Embryonic facial prominence (tissue), 1 donor: ENCODE results near the gene ACTN1.
"Not testable (repeated sequence)": the region's sequence is repeated elsewhere in the genome, so short reads cannot be mapped to it uniquely, and the experiment has no call there.

Source experiments
- DNase-seq: peaks from one replicate; pipeline ENCODE4 v3.0.0-alpha.2; 2016; ENCODE audit errors: extremely low spot score

The ACTN1 gene

GRCh38 chr14:68979021-68979721 lies at the start of gene ACTN1:
TSS of gene ACTN1 (minus strand) at chr14:68979302. CDS start at chr14:68979056, 246 bp downstream.
- peak; percentile 84 for DNase-seq

- DNase-seq: no peak
Measured at GRCh38 chr14:69027242-69027913, 48.3 kb upstream of the ACTN1 start.

GRCh38 chr14:69023035-69023434 lies 43.9 kb upstream of the ACTN1 start:
- DNase-seq: no peak

- not testable (repeated sequence) for DNase-seq
Measured at GRCh38 chr14:69022093-69022492, 43.0 kb upstream of the ACTN1 start.

- no peak for DNase-seq
Measured at GRCh38 chr14:69017706-69018105, 38.6 kb upstream of the ACTN1 start.

- DNase-seq: no peak
Measured at GRCh38 chr14:69014829-69015259, 35.7 kb upstream of the ACTN1 start.

GRCh38 chr14:69013943-69014782 lies 35.1 kb upstream of the ACTN1 start:
- DNase-seq: no peak

GRCh38 chr14:69012256-69012953 lies 33.3 kb upstream of the ACTN1 start:
- no peak for DNase-seq

GRCh38 chr14:69010648-69011047 lies 31.5 kb upstream of the ACTN1 start:
- DNase-seq: no peak

GRCh38 chr14:69008421-69008884 lies 29.4 kb upstream of the ACTN1 start:
- DNase-seq: peak; percentile 58

- no peak for DNase-seq
Measured at GRCh38 chr14:69006346-69006745, 27.2 kb upstream of the ACTN1 start.

- no peak for DNase-seq
Measured at GRCh38 chr14:69005432-69006148, 26.5 kb upstream of the ACTN1 start.

GRCh38 chr14:69004731-69005431 lies 25.8 kb upstream of the ACTN1 start:
- no peak for DNase-seq

- DNase-seq: no peak
Measured at GRCh38 chr14:69003626-69004025, 24.5 kb upstream of the ACTN1 start.

- no peak for DNase-seq
Measured at GRCh38 chr14:69002069-69002468, 23.0 kb upstream of the ACTN1 start.

GRCh38 chr14:69001375-69001774 lies 22.3 kb upstream of the ACTN1 start:
- DNase-seq: no peak

- no peak for DNase-seq
Measured at GRCh38 chr14:68998062-68998461, 19.0 kb upstream of the ACTN1 start.

- no peak for DNase-seq
Measured at GRCh38 chr14:68995731-68996130, 16.6 kb upstream of the ACTN1 start.

- DNase-seq: no peak
Measured at GRCh38 chr14:68994056-68994455, 15.0 kb upstream of the ACTN1 start.

GRCh38 chr14:68987653-68988036 lies 8.5 kb upstream of the ACTN1 start:
- DNase-seq: no peak
